Hematopoietic multipotent progenitor cell (in vitro differentiated cells): Measurements from ENCODE around the gene PFKFB3. TPM values are rescaled to one million over a fixed set of nuclear protein-coding genes. Genes with fewer than 3 reads are reported as not detected.
"Not testable (repeated sequence)": the region's sequence is repeated elsewhere in the genome, so short reads cannot be mapped to it uniquely, and the experiment has no call there.

ENCODE experiments used
- DNase-seq, 3 donors: peaks; one replicate each; pipeline ENCODE4 v3.0.0-alpha.2; 2011 to 2015; ENCODE audit warnings: low read depth in 2 of 3, low spot score in 2 of 3
- total RNA-seq: library from RNA; depleted of rRNA; stranded (reverse); fragments of >200 nt; gene quantifications from one replicate; pipeline ENCODE4 v1.2.3, GENCODE V29; 2012

Gene PFKFB3
- total RNA-seq, 1 donor = 35.0 TPM

- DNase-seq = no peak
Measured at GRCh38 chr10:6177880-6178281, 24.9 kb upstream of the PFKFB3 start.

- DNase-seq = no peak
Measured at GRCh38 chr10:6178581-6178980, 24.2 kb upstream of the PFKFB3 start.

GRCh38 chr10:6179078-6179477 is 23.7 kb upstream of the PFKFB3 start:
- no peak for DNase-seq

- DNase-seq = no peak
Measured at GRCh38 chr10:6180480-6181110, 22.1 kb upstream of the PFKFB3 start.

GRCh38 chr10:6181249-6181648 is 21.5 kb upstream of the PFKFB3 start:
- no peak for DNase-seq

- no peak for DNase-seq
Measured at GRCh38 chr10:6182454-6183098, 20.2 kb upstream of the PFKFB3 start.

GRCh38 chr10:6185039-6185716 is 17.6 kb upstream of the PFKFB3 start:
- no peak for DNase-seq

GRCh38 chr10:6186894-6187256 is 15.9 kb upstream of the PFKFB3 start:
- DNase-seq = no peak

GRCh38 chr10:6187278-6187677 is 15.5 kb upstream of the PFKFB3 start:
- no peak for DNase-seq

- not testable (repeated sequence) for DNase-seq
Measured at GRCh38 chr10:6190033-6190432, 12.7 kb upstream of the PFKFB3 start.

GRCh38 chr10:6191147-6191546 is 11.6 kb upstream of the PFKFB3 start:
- DNase-seq = no peak

GRCh38 chr10:6191569-6191968 is 11.2 kb upstream of the PFKFB3 start:
- no peak for DNase-seq

- DNase-seq = not testable (repeated sequence)
Measured at GRCh38 chr10:6193342-6193741, 9.4 kb upstream of the PFKFB3 start.

- no peak for DNase-seq
Measured at GRCh38 chr10:6194311-6194710, 8.4 kb upstream of the PFKFB3 start.

- no peak for DNase-seq
Measured at GRCh38 chr10:6195376-6195775, 7.4 kb upstream of the PFKFB3 start.

- DNase-seq = peak in 1 of 3 donors; percentile 51
Measured at GRCh38 chr10:6195846-6196245, 6.9 kb upstream of the PFKFB3 start.

- DNase-seq = not testable (repeated sequence)
Measured at GRCh38 chr10:6196524-6196923, 6.2 kb upstream of the PFKFB3 start.

- DNase-seq = no peak
Measured at GRCh38 chr10:6197321-6197720, 5.4 kb upstream of the PFKFB3 start.

- no peak for DNase-seq
Measured at GRCh38 chr10:6198171-6198570, 4.6 kb upstream of the PFKFB3 start.

- no peak for DNase-seq
Measured at GRCh38 chr10:6199131-6199733, 3.5 kb upstream of the PFKFB3 start.

GRCh38 chr10:6200440-6200733 is 2.3 kb upstream of the PFKFB3 start:
- no peak for DNase-seq
